Neural cell (in vitro differentiated cells): ENCODE measurements around the gene SLFN12L. TPM values are rescaled to one million over a fixed set of nuclear protein-coding genes. Genes with fewer than 3 reads are reported as not detected.

Source experiments
- H2AFZ ChIP-seq: fragments of 200-600, 300-800 bp; sonication (generic), shearing (Covaris generic); 2 replicates; pipeline ENCODE4 v1.6.0; 2014; ENCODE audit warnings: low read depth, mild to moderate bottlenecking, antibody characterized with exemption, low read length, moderate library complexity
- H3F3A ChIP-seq: fragments of 200-600 bp; shearing (Covaris generic); 2 replicates; pipeline ENCODE4 v1.6.1; 2016; ENCODE audit warnings: mild to moderate bottlenecking, moderate library complexity, mixed read lengths, antibody characterized with exemption, low read length; ENCODE audit not compliant: insufficient read depth, poor library complexity, severe bottlenecking
- H3K27ac ChIP-seq: fragments of 200-600, 300-800 bp; sonication (generic), shearing (Covaris generic); 2 replicates; pipeline ENCODE4 v1.5.1; 2014; ENCODE audit warnings: mild to moderate bottlenecking, low read length, moderate library complexity
- H3K27me3 ChIP-seq: fragments of 300-800, 200-600 bp; sonication (generic), shearing (Covaris generic); 2 replicates; pipeline ENCODE4 v1.6.0; 2014; ENCODE audit warnings: mild to moderate bottlenecking, low read depth, low read length, moderate library complexity; ENCODE audit not compliant: insufficient read depth
- H3K36me3 ChIP-seq: fragments of 300-800, 200-600 bp; sonication (generic), shearing (Covaris generic); 2 replicates; pipeline ENCODE4 v1.5.1; 2014; ENCODE audit warnings: mild to moderate bottlenecking, antibody characterized with exemption, low read length, moderate library complexity; ENCODE audit not compliant: insufficient read depth
- H3K4me2 ChIP-seq: fragments of 300-800, 200-600 bp; sonication (generic), shearing (Covaris generic); 2 replicates; pipeline ENCODE4 v1.6.0; 2014; ENCODE audit warnings: mild to moderate bottlenecking, low read length
- H3K4me3 ChIP-seq: fragments of 300-800, 200-600 bp; sonication (generic), shearing (Covaris generic); 2 replicates; pipeline ENCODE4 v1.5.1; 2014; ENCODE audit warnings: mild to moderate bottlenecking, low read length, moderate library complexity
- H3K79me2 ChIP-seq: fragments of 200-600 bp; shearing (Covaris generic); replicated peaks from 2 replicates; pipeline ENCODE4 v1.6.0; 2014; ENCODE audit warnings: mild to moderate bottlenecking, low read length, moderate library complexity; ENCODE audit not compliant: insufficient read depth
- H3K9ac ChIP-seq: fragments of 300-800, 200-600 bp; sonication (generic), shearing (Covaris generic); 2 replicates; pipeline ENCODE4 v1.6.1; 2016; ENCODE audit warnings: mild to moderate bottlenecking, low read length, mixed read lengths
- H3K9me2 ChIP-seq: fragments of 200-600 bp; shearing (Covaris generic); 2 replicates; pipeline ENCODE4 v1.6.1; 2016; ENCODE audit warnings: mild to moderate bottlenecking, low read length, mixed read lengths; ENCODE audit not compliant: insufficient read depth
- H3K9me3 ChIP-seq: fragments of 200-600, 300-800 bp; sonication (generic), shearing (Covaris generic); 2 replicates; pipeline ENCODE4 v1.6.1; 2016; ENCODE audit warnings: mild to moderate bottlenecking, mixed run types, low read length, moderate library complexity, mixed read lengths
- H4K20me1 ChIP-seq: fragments of 200-600 bp; shearing (Covaris generic); 2 replicates; pipeline ENCODE4 v1.6.1; 2016; ENCODE audit warnings: mild to moderate bottlenecking, mixed run types; ENCODE audit not compliant: insufficient read depth
- CTCF ChIP-seq: fragments of 450-650 bp; IDR thresholded peaks from 2 replicates; pipeline ENCODE4 v1.5.1; 2014; ENCODE audit warnings: antibody characterized with exemption, mild to moderate bottlenecking, moderate library complexity; ENCODE audit not compliant: poor library complexity, severe bottlenecking
- EP300 ChIP-seq: fragments of 450-650 bp; conservative IDR thresholded peaks from 2 replicates; pipeline ENCODE4 v1.6.1; 2014; ENCODE audit warnings: antibody characterized with exemption, mild to moderate bottlenecking, moderate library complexity; ENCODE audit not compliant: poor library complexity, severe bottlenecking
- EZH2 ChIP-seq: fragments of 200-600, 300-800 bp; shearing (Covaris generic), sonication (generic); IDR thresholded peaks from 2 replicates; pipeline ENCODE4 v1.6.1; 2014; ENCODE audit warnings: antibody characterized with exemption, low read length, borderline replicate concordance, mild to moderate bottlenecking; ENCODE audit not compliant: insufficient read depth, poor library complexity, severe bottlenecking
- MXI1 ChIP-seq: fragments of 450-650 bp; conservative IDR thresholded peaks from 2 replicates; pipeline ENCODE4 v1.6.1; 2014; ENCODE audit warnings: antibody characterized with exemption, mild to moderate bottlenecking; ENCODE audit not compliant: poor library complexity, severe bottlenecking
- POLR2AphosphoS5 ChIP-seq: IDR thresholded peaks from 2 replicates; pipeline ENCODE4 v1.6.1; 2012
- RAD21 ChIP-seq: fragments of 450-650 bp; conservative IDR thresholded peaks from 2 replicates; pipeline ENCODE4 v1.6.1; 2014; ENCODE audit warnings: antibody characterized with exemption, mild to moderate bottlenecking, moderate library complexity
- REST ChIP-seq: IDR thresholded peaks from 2 replicates; pipeline ENCODE4 v1.6.1; 2012; ENCODE audit warnings: borderline replicate concordance
- SMC3 ChIP-seq: fragments of 450-650 bp; conservative IDR thresholded peaks from 2 replicates; pipeline ENCODE4 v1.6.1; 2014; ENCODE audit warnings: antibody characterized with exemption, mild to moderate bottlenecking, moderate library complexity; ENCODE audit not compliant: poor library complexity
- TAF1 ChIP-seq: IDR thresholded peaks from 2 replicates; pipeline ENCODE4 v1.6.1; 2012; ENCODE audit warnings: low read depth
- polyA plus RNA-seq: library from polyadenylated mRNA; depleted of rRNA; stranded (reverse); fragments of >200 nt; gene quantifications from 2 replicates; pipeline ENCODE4 v1.2.3, GENCODE V29; 2014

The SLFN12L gene
- polyA plus RNA-seq, 1 donor from 2014 or later: not detected

GRCh38 chr17:35584061-35584460, 46.6 kb upstream of the SLFN12L start:
- H3K9me3 ChIP-seq: no peaks in the 10 kb centered on the region
- H3K4me3 ChIP-seq: no peak overlapping the region
- no peaks in the 10 kb centered on the region for H4K20me1 ChIP-seq
- no peaks in the 10 kb centered on the region for H3K9me2 ChIP-seq
- no peak overlapping the region for H2AFZ ChIP-seq
- H3K27me3 ChIP-seq: no peaks in the 10 kb centered on the region
- no peak overlapping the region for H3K27ac ChIP-seq
- H3F3A ChIP-seq: peaks cover 4% of the 10 kb centered on the region
- TF ChIP-seq POLR2AphosphoS5 (no peak), EP300 (no peak), MXI1 (no peak), CTCF (no peak), SMC3 (no peak), RAD21 (no peak), REST (no peak), EZH2 (no peak), TAF1 (no peak)
- no peaks in the 10 kb centered on the region for H3K36me3 ChIP-seq
- no peak overlapping the region for H3K4me2 ChIP-seq
- H3K79me2 ChIP-seq: peaks cover 14% of the 10 kb centered on the region
- no peak overlapping the region for H3K9ac ChIP-seq

- TF ChIP-seq TAF1 (no peak), SMC3 (no peak)
- H3K4me2 ChIP-seq: peak overlapping the region; percentile 90
- no peaks in the 10 kb centered on the region for H3K27me3 ChIP-seq
- peak overlapping the region; percentile 86 for H3K4me3 ChIP-seq
- H3K79me2 ChIP-seq: no peaks in the 10 kb centered on the region
- no peaks in the 10 kb centered on the region for H3K9me3 ChIP-seq
- no peaks in the 10 kb centered on the region for H3F3A ChIP-seq
- H2AFZ ChIP-seq: peak overlapping the region; percentile 98
- H3K27ac ChIP-seq: peak overlapping the region; percentile 98
- H3K9me2 ChIP-seq: no peaks in the 10 kb centered on the region
- no peaks in the 10 kb centered on the region for H4K20me1 ChIP-seq
- peak overlapping the region; percentile 96 for H3K9ac ChIP-seq
- no peaks in the 10 kb centered on the region for H3K36me3 ChIP-seq
Measured at GRCh38 chr17:35578929-35579432, 41.5 kb upstream of the SLFN12L start.
